ENCODE data around the gene OOEP. TPM values are rescaled to one million over a fixed set of nuclear protein-coding genes. Genes with fewer than 3 reads are reported as not detected.

The OOEP gene
- total and polyA plus RNA-seq, 2 of the 13 experiments (the other 11 are each of a cell fraction or from before 2014, with no cell fraction given): not detected

DNA sequence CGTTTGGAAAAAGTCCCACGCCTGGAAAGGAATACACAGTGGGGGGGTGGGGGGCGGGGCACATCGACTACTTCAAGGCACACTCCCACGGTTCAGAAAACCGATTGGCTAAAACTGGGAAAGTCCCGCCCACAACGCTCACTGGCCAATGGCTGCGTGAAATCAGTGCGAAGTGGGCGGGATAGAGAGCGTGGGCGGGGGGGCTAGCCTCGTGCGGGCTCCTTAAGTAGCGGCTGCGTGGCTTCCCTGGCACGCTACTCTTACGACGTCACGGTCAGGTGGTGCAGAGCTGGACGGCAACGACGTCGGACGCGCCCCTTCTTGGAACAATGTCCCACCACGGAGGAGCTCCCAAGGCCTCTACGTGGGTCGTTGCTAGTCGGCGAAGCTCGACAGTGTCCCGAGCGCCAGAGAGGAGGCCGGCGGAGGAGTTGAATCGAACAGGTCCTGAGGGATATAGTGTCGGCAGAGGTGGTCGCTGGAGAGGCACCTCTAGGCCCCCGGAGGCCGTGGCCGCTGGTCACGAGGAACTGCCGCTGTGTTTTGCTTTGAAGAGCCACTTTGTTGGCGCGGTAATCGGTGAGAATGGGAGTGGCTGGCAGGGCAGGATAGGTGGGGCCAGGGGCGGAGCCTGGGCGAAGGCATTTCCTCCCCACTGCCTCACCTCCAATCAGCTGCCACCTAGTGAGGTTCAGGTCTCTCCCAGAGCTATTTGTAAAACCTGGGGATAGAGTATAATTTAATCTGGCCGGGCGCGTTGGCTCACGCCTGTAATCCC, 25.1 kb upstream of the OOEP start, which contains the start of gene DDX43:
DDX43 (plus strand) TSS at position 252 of the 778 bp plus-strand sequence; CDS start at position 330, 78 bp downstream.
- Histone ChIP-seq H4K20me1 (ENCODE audit: insufficient read depth, low read length) (no peaks in the 10 kb centered on the region), H2AFZ (ENCODE audit: low read length) (no peak within 1 kb of the TSS), H3K27ac (ENCODE audit: extremely low read length, insufficient read depth, low read length) (no peak within 1 kb of the TSS), H3K9me3 (ENCODE audit: low read length) (no peaks in the 10 kb centered on the region), H3K4me3 (replicated peaks in 1 of 3; ENCODE audit: insufficient read depth in 1 of 3, low read depth in 2 of 3, low read length in 3 of 3) (no peak within 1 kb of the TSS), H3K4me1 (ENCODE audit: insufficient read depth, low read length) (no peaks in the 10 kb centered on the region), H3K36me3 (replicated peaks in 1 of 2; ENCODE audit: control insufficient read depth in 1 of 2, insufficient read depth in 2 of 2, low read length in 2 of 2) (no peaks in the 10 kb centered on the region), H3K27me3 (ENCODE audit: control insufficient read depth in 1 of 2, insufficient read depth in 2 of 2, low read length in 2 of 2) (0 out of 5 replicates have a peak, but pooled peaks cover 0 to 3% of the 10 kb centered on the region in 2 experiments), H3K79me2 (ENCODE audit: insufficient read depth, low read length) (no peaks in the 10 kb centered on the region), H3K4me2 (ENCODE audit: low read depth, low read length) (no peak within 1 kb of the TSS), H3K9ac (ENCODE audit: insufficient read depth, low read depth, low read length) (no peak within 1 kb of the TSS)
- ATAC-seq: no peak
- intact Hi-C loops (cut with micrococcal nuclease; ENCODE audit: unreplicated experiment) (no loop called here), in situ Hi-C loops (cut with HindIII; ENCODE audit: extremely low pct_ligation_motif_present, low pct_unique_long_range_greater_than_20kb) (no loop called here)
- CTCF ChIA-PET (ENCODE audit: low intra/inter-chr PET ratio, low total read pairs): no interaction called here
- POLR2A ChIA-PET: no interaction called here
- no peak for TF ChIP-seq PHF20 (CRISPR knock-in tag; IDR thresholded peaks at IDR 0.05)
- BruUV-seq (replicated peaks): no TSS peak
- FAIRE-seq: no peak
- DNase-seq (ENCODE audit: low spot score): no peak
- 73% methylated on average over 52 of the region's 54 CpGs for WGBS (ENCODE audit: low lambda C conversion rate)

DNA sequence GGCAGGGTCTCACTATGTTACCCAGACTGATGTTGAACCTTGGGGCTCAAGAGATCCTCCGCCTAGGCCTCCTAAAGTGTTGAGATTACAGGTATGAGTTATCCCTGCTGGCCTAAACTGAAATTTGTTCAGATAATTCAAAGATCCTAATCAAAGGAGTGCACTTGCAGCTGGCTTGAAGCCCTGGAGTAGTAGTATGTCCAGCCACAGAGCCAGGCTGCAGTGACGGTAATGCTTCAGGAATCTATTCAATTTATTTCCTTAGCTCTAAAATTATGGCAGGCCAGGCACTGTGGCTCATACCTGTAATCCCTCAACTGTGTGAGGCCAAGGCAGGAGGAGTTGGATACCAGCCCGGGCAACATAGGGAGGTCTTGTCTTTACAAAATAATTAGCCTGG, 23.6 kb upstream of the OOEP start:
- H3K4me1 ChIP-seq (ENCODE audit: insufficient read depth, low read length): 0 out of 2 replicates have a peak, but pooled peaks cover 6% of the 10 kb centered on the region
- no peak overlapping the region for H2AFZ ChIP-seq (ENCODE audit: low read length)
- intact Hi-C loops (cut with micrococcal nuclease; ENCODE audit: unreplicated experiment) (no loop called here), in situ Hi-C loops (cut with HindIII; ENCODE audit: extremely low pct_ligation_motif_present, low pct_unique_long_range_greater_than_20kb) (no loop called here)
- H4K20me1 ChIP-seq (ENCODE audit: insufficient read depth, low read length): no peaks in the 10 kb centered on the region
- WGBS (ENCODE audit: low lambda C conversion rate): 59% methylated on average over 2 of the region's 3 CpGs
- FAIRE-seq: no peak
- CTCF ChIA-PET (ENCODE audit: low intra/inter-chr PET ratio, low total read pairs): no interaction called here
- POLR2A ChIA-PET: no interaction called here
- DNase-seq (ENCODE audit: low spot score): no peak
- no TSS peak for BruUV-seq (replicated peaks)
- no peaks in the 10 kb centered on the region for H3K36me3 ChIP-seq (replicated peaks in 1 of 2; ENCODE audit: control insufficient read depth in 1 of 2, insufficient read depth in 2 of 2, low read length in 2 of 2)
- no peaks in the 10 kb centered on the region for H3K79me2 ChIP-seq (ENCODE audit: insufficient read depth, low read length)
- no peaks in the 10 kb centered on the region for H3K9me3 ChIP-seq (ENCODE audit: low read length)
- no peak overlapping the region for H3K27ac ChIP-seq (ENCODE audit: extremely low read length, insufficient read depth, low read length)
- H3K27me3 ChIP-seq (ENCODE audit: control insufficient read depth in 1 of 2, insufficient read depth in 2 of 2, low read length in 2 of 2): peaks cover 0 to 6% of the 10 kb centered on the region in 2 experiments; a peak in 3 of 5 replicates
- no peak overlapping the region for H3K4me3 ChIP-seq (replicated peaks in 1 of 3; ENCODE audit: insufficient read depth in 1 of 3, low read depth in 2 of 3, low read length in 3 of 3)
- no peak for ATAC-seq
- no peak overlapping the region for H3K4me2 ChIP-seq (ENCODE audit: low read depth, low read length)
- no peak overlapping the region for H3K9ac ChIP-seq (ENCODE audit: insufficient read depth, low read depth, low read length)
- TF ChIP-seq MBNL3 (CRISPR knock-in tag; conservative IDR thresholded peaks at IDR 0.05): no peak
- TF ChIP-seq SP5 (CRISPR knock-in tag; IDR thresholded peaks at IDR 0.05; ENCODE audit: borderline replicate concordance, low read depth): no peak
- no peak for TF ChIP-seq SIN3A (IDR thresholded peaks at IDR 0.05; ENCODE audit: borderline replicate concordance, low read depth, low read length)
- TF ChIP-seq, protein P1, sequence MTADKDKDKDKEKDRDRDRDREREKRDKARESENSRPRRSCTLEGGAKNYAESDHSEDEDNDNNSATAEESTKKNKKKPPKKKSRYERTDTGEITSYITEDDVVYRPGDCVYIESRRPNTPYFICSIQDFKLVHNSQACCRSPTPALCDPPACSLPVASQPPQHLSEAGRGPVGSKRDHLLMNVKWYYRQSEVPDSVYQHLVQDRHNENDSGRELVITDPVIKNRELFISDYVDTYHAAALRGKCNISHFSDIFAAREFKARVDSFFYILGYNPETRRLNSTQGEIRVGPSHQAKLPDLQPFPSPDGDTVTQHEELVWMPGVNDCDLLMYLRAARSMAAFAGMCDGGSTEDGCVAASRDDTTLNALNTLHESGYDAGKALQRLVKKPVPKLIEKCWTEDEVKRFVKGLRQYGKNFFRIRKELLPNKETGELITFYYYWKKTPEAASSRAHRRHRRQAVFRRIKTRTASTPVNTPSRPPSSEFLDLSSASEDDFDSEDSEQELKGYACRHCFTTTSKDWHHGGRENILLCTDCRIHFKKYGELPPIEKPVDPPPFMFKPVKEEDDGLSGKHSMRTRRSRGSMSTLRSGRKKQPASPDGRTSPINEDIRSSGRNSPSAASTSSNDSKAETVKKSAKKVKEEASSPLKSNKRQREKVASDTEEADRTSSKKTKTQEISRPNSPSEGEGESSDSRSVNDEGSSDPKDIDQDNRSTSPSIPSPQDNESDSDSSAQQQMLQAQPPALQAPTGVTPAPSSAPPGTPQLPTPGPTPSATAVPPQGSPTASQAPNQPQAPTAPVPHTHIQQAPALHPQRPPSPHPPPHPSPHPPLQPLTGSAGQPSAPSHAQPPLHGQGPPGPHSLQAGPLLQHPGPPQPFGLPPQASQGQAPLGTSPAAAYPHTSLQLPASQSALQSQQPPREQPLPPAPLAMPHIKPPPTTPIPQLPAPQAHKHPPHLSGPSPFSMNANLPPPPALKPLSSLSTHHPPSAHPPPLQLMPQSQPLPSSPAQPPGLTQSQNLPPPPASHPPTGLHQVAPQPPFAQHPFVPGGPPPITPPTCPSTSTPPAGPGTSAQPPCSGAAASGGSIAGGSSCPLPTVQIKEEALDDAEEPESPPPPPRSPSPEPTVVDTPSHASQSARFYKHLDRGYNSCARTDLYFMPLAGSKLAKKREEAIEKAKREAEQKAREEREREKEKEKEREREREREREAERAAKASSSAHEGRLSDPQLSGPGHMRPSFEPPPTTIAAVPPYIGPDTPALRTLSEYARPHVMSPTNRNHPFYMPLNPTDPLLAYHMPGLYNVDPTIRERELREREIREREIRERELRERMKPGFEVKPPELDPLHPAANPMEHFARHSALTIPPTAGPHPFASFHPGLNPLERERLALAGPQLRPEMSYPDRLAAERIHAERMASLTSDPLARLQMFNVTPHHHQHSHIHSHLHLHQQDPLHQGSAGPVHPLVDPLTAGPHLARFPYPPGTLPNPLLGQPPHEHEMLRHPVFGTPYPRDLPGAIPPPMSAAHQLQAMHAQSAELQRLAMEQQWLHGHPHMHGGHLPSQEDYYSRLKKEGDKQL (CRISPR knock-in tag; IDR thresholded peaks at IDR 0.05; ENCODE audit: low read depth): no peak
- TF ChIP-seq KDM1A (CRISPR knock-in tag; IDR thresholded peaks at IDR 0.05): no peak
- TF ChIP-seq NR2C2 (CRISPR knock-in tag; IDR thresholded peaks at IDR 0.05; ENCODE audit: borderline replicate concordance): no peak
- TF ChIP-seq, protein P2, sequence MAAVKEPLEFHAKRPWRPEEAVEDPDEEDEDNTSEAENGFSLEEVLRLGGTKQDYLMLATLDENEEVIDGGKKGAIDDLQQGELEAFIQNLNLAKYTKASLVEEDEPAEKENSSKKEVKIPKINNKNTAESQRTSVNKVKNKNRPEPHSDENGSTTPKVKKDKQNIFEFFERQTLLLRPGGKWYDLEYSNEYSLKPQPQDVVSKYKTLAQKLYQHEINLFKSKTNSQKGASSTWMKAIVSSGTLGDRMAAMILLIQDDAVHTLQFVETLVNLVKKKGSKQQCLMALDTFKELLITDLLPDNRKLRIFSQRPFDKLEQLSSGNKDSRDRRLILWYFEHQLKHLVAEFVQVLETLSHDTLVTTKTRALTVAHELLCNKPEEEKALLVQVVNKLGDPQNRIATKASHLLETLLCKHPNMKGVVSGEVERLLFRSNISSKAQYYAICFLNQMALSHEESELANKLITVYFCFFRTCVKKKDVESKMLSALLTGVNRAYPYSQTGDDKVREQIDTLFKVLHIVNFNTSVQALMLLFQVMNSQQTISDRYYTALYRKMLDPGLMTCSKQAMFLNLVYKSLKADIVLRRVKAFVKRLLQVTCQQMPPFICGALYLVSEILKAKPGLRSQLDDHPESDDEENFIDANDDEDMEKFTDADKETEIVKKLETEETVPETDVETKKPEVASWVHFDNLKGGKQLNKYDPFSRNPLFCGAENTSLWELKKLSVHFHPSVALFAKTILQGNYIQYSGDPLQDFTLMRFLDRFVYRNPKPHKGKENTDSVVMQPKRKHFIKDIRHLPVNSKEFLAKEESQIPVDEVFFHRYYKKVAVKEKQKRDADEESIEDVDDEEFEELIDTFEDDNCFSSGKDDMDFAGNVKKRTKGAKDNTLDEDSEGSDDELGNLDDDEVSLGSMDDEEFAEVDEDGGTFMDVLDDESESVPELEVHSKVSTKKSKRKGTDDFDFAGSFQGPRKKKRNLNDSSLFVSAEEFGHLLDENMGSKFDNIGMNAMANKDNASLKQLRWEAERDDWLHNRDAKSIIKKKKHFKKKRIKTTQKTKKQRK (IDR thresholded peaks at IDR 0.05; ENCODE audit: low read length): no peak

Data from HepG2 (cell line).